HEK293 (cell line): ENCODE measurements around the gene KIF5A.

Experiments
- GFI1B ChIP-seq: fragments of 450-650 bp; formaldehyde crosslinking; IDR thresholded peaks from 2 replicates; pipeline ENCODE4 v1.5.1; 2016; ENCODE audit warnings: missing biosample characterization, missing genetic modification characterization
- GLIS1 ChIP-seq: fragments of 450-650 bp; formaldehyde crosslinking; IDR thresholded peaks from 2 replicates; pipeline ENCODE4 v1.5.1; 2016; ENCODE audit warnings: missing biosample characterization, missing genetic modification characterization
- HOXC10 ChIP-seq: sonication (generic); formaldehyde crosslinking; IDR thresholded peaks from 2 replicates; pipeline ENCODE4 v1.8.1; 2023; ENCODE audit warnings: mild to moderate bottlenecking, missing genetic modification reagents
- KLF8 ChIP-seq: fragments of 450-650 bp; formaldehyde crosslinking; IDR thresholded peaks from 2 replicates; pipeline ENCODE4 v1.5.1; 2016; ENCODE audit warnings: missing biosample characterization, missing genetic modification characterization
- SP3 ChIP-seq: fragments of 450-650 bp; formaldehyde crosslinking; IDR thresholded peaks from 2 replicates; pipeline ENCODE4 v1.5.1; 2016; ENCODE audit warnings: missing biosample characterization, missing genetic modification characterization
- ZBTB1 ChIP-seq: fragments of 450-650 bp; formaldehyde crosslinking; IDR thresholded peaks from 2 replicates; pipeline ENCODE4 v1.5.1; 2016; ENCODE audit warnings: missing biosample characterization, missing genetic modification characterization
- ZBTB26 ChIP-seq: fragments of 450-650 bp; formaldehyde crosslinking; optimal IDR thresholded peaks from 2 replicates; pipeline ENCODE3; 2016; ENCODE audit warnings: missing biosample characterization, mild to moderate bottlenecking, missing genetic modification characterization
- ZBTB8A ChIP-seq: fragments of 450-650 bp; formaldehyde crosslinking; IDR thresholded peaks from 2 replicates; pipeline ENCODE4 v1.5.1; 2016; ENCODE audit warnings: missing biosample characterization, missing genetic modification characterization
- ZNF23 ChIP-seq: fragments of 450-650 bp; formaldehyde crosslinking; IDR thresholded peaks from 2 replicates; pipeline ENCODE4 v1.5.1; 2016; ENCODE audit warnings: missing biosample characterization, missing genetic modification characterization, borderline replicate concordance
- ZNF324 ChIP-seq: fragments of 450-650 bp; formaldehyde crosslinking; IDR thresholded peaks from 2 replicates; pipeline ENCODE4 v1.5.1; 2016; ENCODE audit warnings: missing biosample characterization, missing genetic modification characterization
- ZNF391 ChIP-seq: fragments of 450-650 bp; formaldehyde crosslinking; IDR thresholded peaks from 2 replicates; pipeline ENCODE4 v1.5.1; 2016; ENCODE audit warnings: low read depth, missing biosample characterization, missing genetic modification characterization, borderline replicate concordance
- ZNF561 ChIP-seq: fragments of 450-650 bp; IDR thresholded peaks from 2 replicates; pipeline ENCODE4 v1.5.1; 2018; ENCODE audit warnings: missing biosample characterization, missing genetic modification characterization, borderline replicate concordance
- ZNF610 ChIP-seq: fragments of 450-650 bp; formaldehyde crosslinking; IDR thresholded peaks from 2 replicates; pipeline ENCODE4 v1.5.1; 2016; ENCODE audit warnings: missing biosample characterization, missing genetic modification characterization, borderline replicate concordance
- ZNF645 ChIP-seq: fragments of 450-650 bp; formaldehyde crosslinking; IDR thresholded peaks from 2 replicates; pipeline ENCODE4; 2016; ENCODE audit warnings: missing biosample characterization, missing genetic modification characterization
- ZNF776 ChIP-seq: fragments of 450-650 bp; formaldehyde crosslinking; IDR thresholded peaks from 2 replicates; pipeline ENCODE4 v1.5.0; 2017; ENCODE audit warnings: missing biosample characterization, missing genetic modification characterization, borderline replicate concordance
- ZXDB ChIP-seq: fragments of 450-650 bp; formaldehyde crosslinking; IDR thresholded peaks from 2 replicates; pipeline ENCODE4 v1.5.1; 2016; ENCODE audit warnings: missing biosample characterization, missing genetic modification characterization
- TF ChIP-seq, protein P1 (sequence below): fragments of 450-650 bp; formaldehyde crosslinking; IDR thresholded peaks from 2 replicates; pipeline ENCODE4 v1.5.1; 2016; ENCODE audit warnings: missing biosample characterization, missing genetic modification characterization
- TF ChIP-seq, protein P2 (sequence below): fragments of 450-650 bp; formaldehyde crosslinking; IDR thresholded peaks from 2 replicates; pipeline ENCODE4 v1.5.1; 2016; ENCODE audit warnings: missing biosample characterization, missing genetic modification characterization, borderline replicate concordance
- TF ChIP-seq, protein P3 (sequence below): fragments of 450-650 bp; formaldehyde crosslinking; IDR thresholded peaks from 2 replicates; pipeline ENCODE4 v1.5.1; 2017; ENCODE audit warnings: missing biosample characterization, missing genetic modification characterization
- TF ChIP-seq, protein P4 (sequence below): fragments of 450-650 bp; formaldehyde crosslinking; IDR thresholded peaks from 2 replicates; pipeline ENCODE4 v1.5.1; 2016; ENCODE audit warnings: missing biosample characterization, missing genetic modification characterization
- TF ChIP-seq, protein P5 (sequence below): fragments of 450-650 bp; formaldehyde crosslinking; IDR thresholded peaks from 2 replicates; pipeline ENCODE4 v1.5.1; 2016; ENCODE audit warnings: missing biosample characterization, missing genetic modification characterization, low read depth

Gene KIF5A

DNA sequence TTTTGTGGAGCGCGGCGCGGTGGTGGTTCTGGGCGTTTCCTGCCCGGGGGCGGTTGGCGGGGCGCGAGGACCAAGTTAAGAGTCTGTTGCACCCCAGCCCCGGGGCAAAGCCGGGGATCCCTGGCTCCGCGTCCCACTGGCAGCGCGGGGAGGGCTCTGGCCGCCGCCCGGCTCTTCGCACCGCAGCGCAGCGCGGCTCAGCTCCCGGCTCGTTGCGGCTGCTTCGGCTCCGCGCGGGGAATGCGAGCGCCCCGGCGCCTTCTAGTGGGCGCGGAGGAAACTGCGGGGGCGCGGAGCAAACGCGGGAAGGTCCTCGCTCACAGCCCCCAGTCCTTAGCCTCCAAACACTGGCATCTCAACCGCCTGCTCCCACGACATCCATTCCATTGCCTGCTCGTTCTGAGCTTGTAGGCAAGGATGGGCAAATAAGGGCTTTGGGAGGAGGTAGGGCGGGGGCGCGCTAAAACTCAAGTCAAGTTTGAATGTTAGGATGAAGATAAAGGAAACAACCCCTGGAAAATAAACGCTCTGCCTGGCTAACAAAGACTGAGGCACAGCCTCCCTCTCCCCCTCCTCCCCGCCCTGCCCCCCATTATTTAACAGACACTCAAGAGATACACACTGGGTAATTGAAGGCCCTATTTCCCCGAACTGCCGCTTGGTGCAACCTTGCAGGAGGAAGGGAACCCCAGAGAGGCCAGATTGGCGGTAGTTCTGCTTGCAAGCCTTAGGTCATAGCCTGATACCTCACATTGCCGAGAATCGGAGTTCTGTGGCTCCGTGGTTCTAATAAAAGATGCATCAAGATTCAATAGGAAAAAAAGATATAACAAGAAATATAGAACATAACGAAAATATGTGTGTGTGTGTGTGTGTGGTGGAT is 83.4 kb downstream of the KIF5A start, which contains the start of gene B4GALNT1 (continued):
- peak; percentile 94 for TF ChIP-seq ZBTB26 (tag by site-specific recombination)
- no peak for TF ChIP-seq ZNF391 (tag by site-specific recombination)
- TF ChIP-seq, protein P1, sequence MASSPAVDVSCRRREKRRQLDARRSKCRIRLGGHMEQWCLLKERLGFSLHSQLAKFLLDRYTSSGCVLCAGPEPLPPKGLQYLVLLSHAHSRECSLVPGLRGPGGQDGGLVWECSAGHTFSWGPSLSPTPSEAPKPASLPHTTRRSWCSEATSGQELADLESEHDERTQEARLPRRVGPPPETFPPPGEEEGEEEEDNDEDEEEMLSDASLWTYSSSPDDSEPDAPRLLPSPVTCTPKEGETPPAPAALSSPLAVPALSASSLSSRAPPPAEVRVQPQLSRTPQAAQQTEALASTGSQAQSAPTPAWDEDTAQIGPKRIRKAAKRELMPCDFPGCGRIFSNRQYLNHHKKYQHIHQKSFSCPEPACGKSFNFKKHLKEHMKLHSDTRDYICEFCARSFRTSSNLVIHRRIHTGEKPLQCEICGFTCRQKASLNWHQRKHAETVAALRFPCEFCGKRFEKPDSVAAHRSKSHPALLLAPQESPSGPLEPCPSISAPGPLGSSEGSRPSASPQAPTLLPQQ (tag by site-specific recombination) = peak; percentile 55; the same call in 1 of the 2 replicates
- no peak for TF ChIP-seq HOXC10
- TF ChIP-seq ZNF645 (tag by site-specific recombination) = no peak
- peak; percentile 95 for TF ChIP-seq ZBTB8A (tag by site-specific recombination)
- TF ChIP-seq, protein P2, sequence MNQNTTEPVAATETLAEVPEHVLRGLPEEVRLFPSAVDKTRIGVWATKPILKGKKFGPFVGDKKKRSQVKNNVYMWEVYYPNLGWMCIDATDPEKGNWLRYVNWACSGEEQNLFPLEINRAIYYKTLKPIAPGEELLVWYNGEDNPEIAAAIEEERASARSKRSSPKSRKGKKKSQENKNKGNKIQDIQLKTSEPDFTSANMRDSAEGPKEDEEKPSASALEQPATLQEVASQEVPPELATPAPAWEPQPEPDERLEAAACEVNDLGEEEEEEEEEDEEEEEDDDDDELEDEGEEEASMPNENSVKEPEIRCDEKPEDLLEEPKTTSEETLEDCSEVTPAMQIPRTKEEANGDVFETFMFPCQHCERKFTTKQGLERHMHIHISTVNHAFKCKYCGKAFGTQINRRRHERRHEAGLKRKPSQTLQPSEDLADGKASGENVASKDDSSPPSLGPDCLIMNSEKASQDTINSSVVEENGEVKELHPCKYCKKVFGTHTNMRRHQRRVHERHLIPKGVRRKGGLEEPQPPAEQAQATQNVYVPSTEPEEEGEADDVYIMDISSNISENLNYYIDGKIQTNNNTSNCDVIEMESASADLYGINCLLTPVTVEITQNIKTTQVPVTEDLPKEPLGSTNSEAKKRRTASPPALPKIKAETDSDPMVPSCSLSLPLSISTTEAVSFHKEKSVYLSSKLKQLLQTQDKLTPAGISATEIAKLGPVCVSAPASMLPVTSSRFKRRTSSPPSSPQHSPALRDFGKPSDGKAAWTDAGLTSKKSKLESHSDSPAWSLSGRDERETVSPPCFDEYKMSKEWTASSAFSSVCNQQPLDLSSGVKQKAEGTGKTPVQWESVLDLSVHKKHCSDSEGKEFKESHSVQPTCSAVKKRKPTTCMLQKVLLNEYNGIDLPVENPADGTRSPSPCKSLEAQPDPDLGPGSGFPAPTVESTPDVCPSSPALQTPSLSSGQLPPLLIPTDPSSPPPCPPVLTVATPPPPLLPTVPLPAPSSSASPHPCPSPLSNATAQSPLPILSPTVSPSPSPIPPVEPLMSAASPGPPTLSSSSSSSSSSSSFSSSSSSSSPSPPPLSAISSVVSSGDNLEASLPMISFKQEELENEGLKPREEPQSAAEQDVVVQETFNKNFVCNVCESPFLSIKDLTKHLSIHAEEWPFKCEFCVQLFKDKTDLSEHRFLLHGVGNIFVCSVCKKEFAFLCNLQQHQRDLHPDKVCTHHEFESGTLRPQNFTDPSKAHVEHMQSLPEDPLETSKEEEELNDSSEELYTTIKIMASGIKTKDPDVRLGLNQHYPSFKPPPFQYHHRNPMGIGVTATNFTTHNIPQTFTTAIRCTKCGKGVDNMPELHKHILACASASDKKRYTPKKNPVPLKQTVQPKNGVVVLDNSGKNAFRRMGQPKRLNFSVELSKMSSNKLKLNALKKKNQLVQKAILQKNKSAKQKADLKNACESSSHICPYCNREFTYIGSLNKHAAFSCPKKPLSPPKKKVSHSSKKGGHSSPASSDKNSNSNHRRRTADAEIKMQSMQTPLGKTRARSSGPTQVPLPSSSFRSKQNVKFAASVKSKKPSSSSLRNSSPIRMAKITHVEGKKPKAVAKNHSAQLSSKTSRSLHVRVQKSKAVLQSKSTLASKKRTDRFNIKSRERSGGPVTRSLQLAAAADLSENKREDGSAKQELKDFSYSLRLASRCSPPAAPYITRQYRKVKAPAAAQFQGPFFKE = no peak
- TF ChIP-seq SP3 = no peak
- TF ChIP-seq, protein P3, sequence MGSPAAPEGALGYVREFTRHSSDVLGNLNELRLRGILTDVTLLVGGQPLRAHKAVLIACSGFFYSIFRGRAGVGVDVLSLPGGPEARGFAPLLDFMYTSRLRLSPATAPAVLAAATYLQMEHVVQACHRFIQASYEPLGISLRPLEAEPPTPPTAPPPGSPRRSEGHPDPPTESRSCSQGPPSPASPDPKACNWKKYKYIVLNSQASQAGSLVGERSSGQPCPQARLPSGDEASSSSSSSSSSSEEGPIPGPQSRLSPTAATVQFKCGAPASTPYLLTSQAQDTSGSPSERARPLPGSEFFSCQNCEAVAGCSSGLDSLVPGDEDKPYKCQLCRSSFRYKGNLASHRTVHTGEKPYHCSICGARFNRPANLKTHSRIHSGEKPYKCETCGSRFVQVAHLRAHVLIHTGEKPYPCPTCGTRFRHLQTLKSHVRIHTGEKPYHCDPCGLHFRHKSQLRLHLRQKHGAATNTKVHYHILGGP (tag by site-specific recombination) = no peak
- no peak for TF ChIP-seq GFI1B (tag by site-specific recombination)
- TF ChIP-seq ZNF324 = peak; percentile 25; the same call in 1 of the 2 replicates
- peak; percentile 79; the same call in 1 of the 2 replicates for TF ChIP-seq KLF8
- TF ChIP-seq ZNF23 (tag by site-specific recombination) = no peak
- peak; percentile 67; the same call in 1 of the 2 replicates for TF ChIP-seq GLIS1 (tag by site-specific recombination)
- peak; percentile 18; the same call in 1 of the 2 replicates for TF ChIP-seq ZXDB
- TF ChIP-seq ZBTB1 = no peak
- TF ChIP-seq ZNF776 (tag by site-specific recombination) = no peak
- TF ChIP-seq ZNF561 = peak; percentile 75
- TF ChIP-seq, protein P4, sequence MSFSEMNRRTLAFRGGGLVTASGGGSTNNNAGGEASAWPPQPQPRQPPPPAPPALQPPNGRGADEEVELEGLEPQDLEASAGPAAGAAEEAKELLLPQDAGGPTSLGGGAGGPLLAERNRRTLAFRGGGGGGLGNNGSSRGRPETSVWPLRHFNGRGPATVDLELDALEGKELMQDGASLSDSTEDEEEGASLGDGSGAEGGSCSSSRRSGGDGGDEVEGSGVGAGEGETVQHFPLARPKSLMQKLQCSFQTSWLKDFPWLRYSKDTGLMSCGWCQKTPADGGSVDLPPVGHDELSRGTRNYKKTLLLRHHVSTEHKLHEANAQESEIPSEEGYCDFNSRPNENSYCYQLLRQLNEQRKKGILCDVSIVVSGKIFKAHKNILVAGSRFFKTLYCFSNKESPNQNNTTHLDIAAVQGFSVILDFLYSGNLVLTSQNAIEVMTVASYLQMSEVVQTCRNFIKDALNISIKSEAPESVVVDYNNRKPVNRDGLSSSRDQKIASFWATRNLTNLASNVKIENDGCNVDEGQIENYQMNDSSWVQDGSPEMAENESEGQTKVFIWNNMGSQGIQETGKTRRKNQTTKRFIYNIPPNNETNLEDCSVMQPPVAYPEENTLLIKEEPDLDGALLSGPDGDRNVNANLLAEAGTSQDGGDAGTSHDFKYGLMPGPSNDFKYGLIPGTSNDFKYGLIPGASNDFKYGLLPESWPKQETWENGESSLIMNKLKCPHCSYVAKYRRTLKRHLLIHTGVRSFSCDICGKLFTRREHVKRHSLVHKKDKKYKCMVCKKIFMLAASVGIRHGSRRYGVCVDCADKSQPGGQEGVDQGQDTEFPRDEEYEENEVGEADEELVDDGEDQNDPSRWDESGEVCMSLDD = 0 out of 2 replicates have a peak, but pooled peaks have one; percentile 17
- TF ChIP-seq, protein P5, sequence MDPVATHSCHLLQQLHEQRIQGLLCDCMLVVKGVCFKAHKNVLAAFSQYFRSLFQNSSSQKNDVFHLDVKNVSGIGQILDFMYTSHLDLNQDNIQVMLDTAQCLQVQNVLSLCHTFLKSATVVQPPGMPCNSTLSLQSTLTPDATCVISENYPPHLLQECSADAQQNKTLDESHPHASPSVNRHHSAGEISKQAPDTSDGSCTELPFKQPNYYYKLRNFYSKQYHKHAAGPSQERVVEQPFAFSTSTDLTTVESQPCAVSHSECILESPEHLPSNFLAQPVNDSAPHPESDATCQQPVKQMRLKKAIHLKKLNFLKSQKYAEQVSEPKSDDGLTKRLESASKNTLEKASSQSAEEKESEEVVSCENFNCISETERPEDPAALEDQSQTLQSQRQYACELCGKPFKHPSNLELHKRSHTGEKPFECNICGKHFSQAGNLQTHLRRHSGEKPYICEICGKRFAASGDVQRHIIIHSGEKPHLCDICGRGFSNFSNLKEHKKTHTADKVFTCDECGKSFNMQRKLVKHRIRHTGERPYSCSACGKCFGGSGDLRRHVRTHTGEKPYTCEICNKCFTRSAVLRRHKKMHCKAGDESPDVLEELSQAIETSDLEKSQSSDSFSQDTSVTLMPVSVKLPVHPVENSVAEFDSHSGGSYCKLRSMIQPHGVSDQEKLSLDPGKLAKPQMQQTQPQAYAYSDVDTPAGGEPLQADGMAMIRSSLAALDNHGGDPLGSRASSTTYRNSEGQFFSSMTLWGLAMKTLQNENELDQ = no peak
- no peak for TF ChIP-seq ZNF610 (tag by site-specific recombination)
